NCI-H146 treated with DMSO at 0.1 percent for 48 hours (cell line): ENCODE results near the gene LRRC55.

ENCODE experiments used
- DNase-seq: peaks from one replicate; lab custom pipeline; 2025; ENCODE audit not compliant: unreplicated experiment; lab: John Stamatoyannopoulos, UW

The LRRC55 gene, protein sequence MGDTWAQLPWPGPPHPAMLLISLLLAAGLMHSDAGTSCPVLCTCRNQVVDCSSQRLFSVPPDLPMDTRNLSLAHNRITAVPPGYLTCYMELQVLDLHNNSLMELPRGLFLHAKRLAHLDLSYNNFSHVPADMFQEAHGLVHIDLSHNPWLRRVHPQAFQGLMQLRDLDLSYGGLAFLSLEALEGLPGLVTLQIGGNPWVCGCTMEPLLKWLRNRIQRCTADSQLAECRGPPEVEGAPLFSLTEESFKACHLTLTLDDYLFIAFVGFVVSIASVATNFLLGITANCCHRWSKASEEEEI

DNA sequence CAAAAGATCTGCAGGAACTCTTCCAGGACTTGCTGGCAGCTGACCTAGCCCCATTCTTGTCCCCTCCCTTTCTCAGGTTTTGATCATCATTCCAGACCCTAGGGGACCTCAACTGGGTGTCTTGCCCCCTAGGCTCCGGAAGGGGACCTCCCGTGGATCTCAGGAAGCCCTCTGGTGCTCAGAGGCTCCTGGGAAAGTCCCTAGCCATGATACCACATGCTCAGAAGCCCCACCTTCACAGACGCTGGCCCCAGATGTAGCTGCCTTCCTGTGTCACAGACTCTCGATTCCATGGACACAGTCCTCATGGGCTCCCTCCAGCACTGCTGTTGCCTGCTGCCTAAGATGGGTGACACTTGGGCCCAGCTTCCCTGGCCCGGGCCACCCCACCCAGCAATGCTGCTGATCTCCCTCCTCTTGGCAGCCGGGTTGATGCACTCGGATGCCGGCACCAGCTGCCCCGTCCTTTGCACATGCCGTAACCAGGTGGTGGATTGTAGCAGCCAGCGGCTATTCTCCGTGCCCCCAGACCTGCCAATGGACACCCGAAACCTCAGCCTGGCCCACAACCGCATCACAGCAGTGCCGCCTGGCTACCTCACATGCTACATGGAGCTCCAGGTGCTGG lies at the start of gene LRRC55:
LRRC55 (plus strand) TSS at position 276 of the 628 bp plus-strand sequence; CDS start at position 346, 70 bp downstream.
- DNase-seq = no peak

DNA sequence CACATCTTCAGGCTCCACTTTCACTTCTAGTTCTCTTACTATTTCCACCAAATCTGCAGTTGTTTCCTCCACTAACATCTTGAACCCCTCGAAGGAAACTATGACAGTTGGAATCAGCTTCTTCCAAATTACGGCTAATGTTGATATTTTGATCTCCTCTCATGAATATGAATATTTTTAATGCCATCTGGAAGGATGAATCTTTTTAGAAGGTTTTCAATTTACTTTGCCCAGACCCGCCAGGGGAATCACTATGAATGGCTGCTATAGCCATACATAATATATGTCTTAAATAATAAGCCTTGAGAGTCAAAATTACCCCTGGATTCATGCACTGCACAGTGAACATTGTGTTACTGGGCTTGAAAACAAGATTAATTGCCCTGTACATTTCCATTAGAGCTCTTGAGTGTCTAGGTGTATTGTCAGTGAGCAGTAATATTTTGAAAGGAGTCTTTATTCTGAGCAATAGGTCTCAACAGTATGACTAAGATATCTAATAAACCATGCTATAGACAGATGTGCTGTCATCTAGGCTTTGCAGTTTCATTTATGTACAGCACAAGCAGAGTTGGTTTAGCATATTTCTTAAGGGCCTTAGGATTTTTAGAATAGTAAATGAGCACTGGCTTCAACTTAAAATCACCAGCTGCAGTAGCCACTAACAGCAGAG lies 48.3 kb upstream of the LRRC55 start:
- no peak for DNase-seq

DNA sequence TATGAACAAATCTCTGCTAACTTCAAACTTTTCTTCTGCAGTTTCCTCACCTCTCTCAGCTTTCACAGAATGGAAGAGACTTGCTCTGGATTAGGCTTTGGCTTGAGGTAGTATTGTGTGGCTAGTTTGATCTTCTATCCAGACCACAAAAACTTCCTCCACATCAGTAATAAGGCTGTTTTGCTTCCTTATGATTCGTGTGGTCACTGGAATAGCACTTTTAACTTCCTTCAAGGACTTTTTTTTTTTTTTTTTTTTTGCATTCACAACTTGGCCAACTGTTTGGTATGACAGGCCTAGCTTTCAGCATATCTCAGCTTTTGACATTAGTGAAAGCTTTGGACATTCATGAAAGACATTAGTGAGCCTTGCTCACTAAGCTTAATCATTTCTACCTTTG lies 47.5 kb upstream of the LRRC55 start:
- DNase-seq = no peak

DNA sequence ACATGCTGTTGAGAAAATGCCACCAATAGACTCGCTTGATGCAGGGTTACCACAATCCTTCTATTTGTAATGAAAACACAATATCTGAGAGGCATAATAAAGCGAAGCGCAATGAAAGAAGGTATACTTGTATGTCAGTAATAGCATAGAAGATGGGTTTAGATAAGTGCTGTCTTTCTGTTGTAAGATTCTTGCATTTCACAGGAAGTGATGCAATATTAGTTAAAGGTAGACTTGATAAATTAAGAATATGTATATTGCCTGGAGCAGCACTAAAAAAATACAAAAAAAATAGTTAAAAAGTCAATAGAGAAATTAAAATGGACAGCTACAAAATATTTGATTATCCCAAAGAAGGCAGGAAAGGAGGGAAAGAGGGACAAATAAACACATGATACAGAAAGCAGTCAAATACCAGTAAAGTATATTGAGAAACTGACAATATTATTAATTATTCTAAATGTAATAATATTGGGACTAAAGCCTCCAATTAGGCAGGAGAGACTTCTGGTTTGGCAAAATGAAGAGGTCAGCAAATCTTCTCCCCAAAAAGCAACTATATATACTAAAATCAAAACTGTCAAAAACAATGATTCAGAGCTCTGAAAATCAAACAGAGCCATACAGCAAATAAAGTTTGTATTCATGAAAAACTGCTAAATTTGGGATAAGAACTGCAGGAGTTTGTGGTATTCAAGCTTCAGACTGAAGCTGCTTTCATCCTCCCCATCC lies 46.6 kb upstream of the LRRC55 start:
- DNase-seq = no peak

DNA sequence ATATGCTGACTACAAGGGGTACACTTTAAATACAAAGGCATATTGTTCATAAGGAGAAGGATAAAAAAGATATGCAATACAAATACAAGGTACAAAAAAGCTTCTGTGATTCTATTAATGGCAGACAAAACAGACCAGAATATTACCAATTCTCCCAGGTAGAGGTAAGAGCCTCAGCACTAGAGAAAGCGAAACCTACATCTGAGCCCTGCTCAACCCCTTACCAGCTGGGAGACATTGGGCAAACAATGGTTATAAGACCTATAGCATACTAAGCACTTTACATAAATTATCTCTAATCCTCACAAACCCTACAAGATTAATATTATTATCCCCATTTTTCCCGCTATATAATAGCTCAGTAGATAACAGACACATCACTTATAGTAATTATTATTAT lies 41.2 kb upstream of the LRRC55 start:
- DNase-seq = no peak

DNA sequence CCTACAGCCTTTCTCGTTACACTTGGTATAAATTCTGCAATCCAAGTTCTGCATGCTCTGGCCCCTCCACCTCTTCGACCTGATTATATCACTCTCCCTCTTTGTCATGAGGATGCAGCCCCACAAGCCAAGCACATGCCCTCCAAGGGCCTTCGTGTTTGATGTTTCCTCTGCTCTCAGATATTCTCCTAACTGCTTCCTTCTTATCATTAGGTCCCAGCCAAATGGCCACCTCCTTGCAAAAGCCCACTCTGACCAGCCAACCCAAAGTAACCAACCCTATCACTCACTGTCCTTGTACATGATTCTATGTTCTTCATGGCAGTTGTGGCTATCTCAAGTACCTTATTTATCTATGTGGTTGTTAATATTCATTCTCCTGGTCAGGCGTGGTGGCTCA lies 38.3 kb upstream of the LRRC55 start:
- no peak for DNase-seq

DNA sequence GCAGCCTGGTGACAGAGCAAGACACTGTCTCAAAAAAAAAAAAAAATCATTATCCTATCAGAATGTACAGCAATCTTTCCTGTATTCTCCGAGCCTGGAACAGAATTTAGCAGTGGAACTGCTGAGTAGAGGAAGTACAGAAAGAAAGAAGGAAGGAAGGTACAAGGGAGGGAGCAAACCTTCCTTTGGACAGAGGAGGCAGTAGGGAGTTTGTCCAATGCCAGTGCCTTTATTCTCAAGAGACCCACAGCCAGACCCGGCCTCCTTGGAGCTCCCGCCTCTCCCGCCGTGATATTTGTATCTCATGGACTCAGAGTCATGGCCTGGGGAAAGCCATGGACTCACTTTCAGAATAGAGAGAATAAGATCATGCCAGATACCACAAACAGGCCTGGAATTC lies 37.7 kb upstream of the LRRC55 start:
- DNase-seq = no peak

DNA sequence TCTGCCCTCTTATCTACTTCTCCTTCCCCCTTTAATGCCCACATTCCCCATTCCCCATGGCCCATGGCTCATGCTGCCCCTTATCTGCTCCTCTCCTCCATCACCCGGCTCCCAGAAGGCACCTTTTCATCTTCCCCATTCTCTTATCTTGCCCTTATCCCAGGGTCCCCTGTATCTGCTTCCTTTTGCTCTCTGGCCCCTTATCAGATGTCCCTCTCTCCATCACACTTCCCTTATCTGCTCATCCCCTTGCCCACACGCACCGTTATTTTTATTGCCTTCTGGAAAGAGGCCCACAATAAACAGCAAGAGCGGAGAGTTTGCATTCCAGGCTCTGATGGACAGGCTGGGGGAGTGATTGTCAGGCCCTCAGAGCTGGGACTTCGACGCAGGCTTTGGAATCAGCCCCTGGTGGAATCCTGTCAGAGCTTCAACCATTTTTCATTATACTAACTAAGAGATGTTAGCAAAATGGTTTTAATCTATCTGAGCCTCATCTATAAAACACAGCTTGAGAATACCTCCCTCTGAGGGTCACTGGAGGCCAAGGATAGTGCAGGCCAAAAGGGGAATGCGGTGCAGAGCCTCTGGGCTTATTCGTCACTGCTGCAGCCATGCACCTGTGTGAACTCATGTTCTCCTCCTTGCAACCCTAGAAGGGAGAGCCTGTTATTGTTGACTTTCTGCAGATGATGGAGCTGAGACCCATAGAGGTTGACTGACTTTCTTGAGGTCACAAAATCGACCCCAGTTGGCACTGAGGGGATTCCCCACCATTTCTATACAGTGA lies 37.0 kb upstream of the LRRC55 start:
- DNase-seq = no peak

DNA sequence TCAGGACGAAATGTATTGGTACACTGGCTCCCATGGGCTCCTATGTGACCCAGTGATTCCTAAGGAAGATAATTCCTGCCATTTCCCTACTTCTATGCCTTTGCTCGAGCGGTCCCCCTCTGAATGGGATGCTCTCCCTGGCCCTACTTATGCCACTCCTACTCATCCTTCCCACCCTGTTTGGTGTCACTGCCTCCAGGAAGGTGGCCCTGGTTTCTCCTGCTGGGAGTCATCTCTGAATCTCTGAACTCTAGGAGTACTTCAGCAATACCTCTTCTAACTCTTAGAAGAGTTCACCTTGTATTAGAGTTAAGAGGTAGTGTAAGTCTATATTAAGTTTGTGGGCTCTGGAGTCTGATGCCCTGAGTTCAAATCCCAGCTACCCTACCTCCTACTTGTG lies 35.5 kb upstream of the LRRC55 start:
- DNase-seq = no peak

DNA sequence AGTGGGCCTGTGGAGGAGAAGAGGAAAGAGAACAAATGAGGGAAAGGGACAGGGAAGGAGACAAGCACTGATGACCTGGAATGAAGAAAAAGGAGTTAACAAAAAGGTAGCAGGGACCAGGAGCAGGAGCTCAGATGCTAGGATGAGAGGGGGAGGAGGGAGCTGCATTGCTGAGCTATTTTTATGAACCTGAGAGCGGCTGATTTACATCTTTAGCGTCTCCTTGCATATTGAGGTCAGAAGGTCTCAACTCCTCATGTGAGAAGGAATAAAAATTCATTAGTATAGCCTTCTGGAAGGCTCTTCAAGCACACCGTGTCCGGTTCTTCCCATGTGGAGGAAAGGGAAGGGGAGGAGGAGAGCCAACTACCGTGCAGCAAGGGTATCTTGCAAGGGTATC lies 33.1 kb upstream of the LRRC55 start:
- no peak for DNase-seq

DNA sequence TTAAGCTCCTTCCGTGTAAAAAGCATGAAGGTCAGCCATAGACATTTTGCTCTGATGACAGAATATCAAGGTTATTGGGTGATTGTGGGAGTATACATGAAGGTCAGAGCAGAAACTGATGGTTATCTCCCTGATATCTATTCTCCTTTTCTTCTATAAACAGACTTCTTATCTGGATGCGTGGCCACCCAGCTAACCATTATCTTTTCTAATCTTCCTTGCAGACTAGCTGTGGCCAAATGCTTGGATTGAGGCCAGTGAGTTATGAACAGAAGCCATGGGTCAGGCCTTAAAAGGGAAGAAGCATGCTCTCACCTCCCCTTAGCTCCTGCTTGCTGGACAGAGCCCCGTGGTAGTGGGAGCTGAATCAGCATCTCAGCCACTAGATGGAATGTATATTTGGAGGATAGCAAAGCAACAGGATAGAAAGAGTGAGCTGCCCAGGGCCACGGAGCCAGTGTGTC lies 31.3 kb upstream of the LRRC55 start:
- no peak for DNase-seq

DNA sequence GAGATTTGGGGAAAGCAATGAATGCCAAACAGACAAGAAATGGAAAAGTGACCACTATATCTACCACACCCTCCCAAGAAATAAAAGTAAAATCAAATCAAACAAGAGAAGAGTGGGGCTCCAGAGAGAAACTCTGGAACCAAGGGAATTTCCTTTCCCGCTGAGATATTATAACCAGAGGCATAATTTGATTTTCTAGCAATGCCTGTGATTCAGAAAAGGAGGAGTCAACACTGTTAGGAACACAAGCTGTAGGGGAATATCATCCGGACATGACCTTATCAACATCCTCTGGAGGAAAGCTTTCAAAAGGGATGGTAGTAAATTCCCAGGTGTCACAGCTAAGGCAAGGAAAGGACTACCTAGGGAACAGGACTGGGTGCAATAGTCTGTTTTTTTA lies 29.6 kb upstream of the LRRC55 start:
- DNase-seq = no peak

DNA sequence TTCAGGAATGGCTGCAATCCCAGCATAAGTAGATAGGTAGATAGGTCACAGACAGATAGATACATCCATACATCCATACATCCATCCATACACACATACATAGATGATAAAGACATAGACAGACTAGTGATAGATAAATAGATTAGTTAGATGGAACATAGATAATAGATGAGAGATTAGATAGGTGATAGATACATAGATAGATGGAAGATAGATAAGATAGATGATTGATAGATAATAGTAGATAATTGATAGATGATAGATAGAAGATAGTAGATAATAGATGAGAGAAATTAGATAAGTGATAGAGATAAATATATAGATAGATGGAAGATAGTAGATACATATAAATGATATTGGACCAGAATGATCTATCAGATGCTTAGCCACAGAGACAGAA lies 28.3 kb upstream of the LRRC55 start:
- DNase-seq = no peak

DNA sequence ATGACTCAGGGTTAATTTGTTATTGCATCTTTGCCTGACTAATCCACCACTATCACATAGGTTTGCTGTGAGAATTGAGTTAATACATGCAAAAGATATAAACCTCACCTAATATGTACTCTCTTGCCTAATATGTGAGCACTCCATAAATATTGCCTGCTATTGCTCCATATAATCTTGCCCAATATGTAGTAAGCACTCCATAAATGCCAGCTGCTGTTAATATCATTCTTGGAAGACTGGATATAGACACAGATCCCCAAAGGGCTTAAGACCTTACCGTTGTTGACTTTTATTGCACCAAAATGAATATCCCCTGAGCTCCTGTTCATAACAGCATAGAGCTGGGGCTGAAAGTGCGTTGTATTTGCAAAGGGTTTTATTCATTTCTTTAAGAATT lies 27.0 kb upstream of the LRRC55 start:
- no peak for DNase-seq

DNA sequence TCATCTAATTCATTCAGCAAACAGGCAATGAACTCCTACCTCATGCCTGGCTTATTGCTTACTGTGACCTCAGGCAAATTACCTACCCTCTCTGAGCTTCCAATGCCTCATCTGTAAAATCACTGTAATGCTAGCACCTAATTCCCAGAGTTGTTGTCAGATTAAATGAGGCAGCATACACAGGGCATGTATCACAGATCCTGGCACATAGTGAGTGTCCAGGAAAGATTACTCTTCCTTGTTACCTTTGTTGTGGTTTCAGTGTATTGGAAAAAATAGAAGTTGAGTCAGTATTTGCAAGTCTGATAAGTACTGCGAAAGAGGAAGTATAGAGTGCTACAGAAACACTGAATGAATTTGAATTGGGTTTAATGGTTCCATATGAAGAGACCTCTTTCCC lies 26.4 kb upstream of the LRRC55 start:
- DNase-seq = no peak

DNA sequence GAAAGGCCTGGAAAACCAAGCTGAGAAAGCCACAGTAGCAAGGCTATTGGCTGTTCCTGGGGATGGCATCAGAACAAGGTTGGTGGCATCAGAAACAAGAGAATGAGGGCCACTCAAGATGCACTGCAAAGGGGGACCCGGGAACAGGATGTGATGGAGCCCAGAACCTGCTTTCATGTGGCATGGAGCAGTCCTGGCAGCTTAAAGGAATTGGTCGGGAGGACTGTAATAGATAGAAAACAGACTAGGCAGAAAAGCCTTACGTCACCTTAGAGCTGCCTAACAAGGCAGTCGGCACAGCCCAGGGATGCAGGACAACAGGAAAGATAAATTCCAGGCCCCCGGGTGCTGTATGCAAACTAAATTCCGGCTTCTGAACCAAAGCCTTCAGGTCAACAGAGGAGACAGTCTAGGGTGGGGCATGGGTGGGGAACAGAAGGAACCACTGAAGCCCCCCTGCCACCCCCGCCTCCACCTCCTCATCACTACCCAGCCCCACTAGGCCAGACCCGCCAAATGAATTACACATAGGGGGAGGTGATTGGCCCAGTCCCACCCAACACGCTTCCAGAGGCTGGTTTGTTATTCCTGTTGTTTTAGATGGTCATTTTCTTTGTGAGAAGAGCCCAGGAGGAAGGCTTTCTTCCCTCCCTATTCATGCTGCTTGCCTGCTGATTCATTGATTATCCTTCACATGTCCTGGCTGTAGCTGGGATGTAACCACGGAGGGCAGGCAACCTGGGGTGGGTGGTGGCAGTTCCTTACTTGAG lies 25.7 kb upstream of the LRRC55 start:
- DNase-seq = no peak

DNA sequence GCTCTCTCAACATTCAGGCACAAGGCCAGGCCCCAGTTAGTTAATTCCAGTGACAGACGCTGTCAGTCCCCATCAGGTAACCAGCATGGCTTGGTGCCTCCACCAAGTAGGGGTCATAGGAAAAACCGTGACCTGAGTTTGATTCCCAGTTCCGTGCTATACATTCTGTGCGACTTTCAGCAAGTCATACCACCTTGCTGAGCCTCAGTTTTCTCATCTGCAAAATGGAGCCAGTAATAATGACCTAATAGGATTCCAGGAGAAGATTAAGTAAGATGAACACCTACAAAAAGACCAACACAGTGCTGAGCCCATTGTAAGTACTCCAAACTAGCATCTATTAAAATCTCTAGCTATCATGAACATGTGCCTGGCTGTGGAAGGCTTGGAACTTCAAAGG lies 24.8 kb upstream of the LRRC55 start:
- no peak for DNase-seq

DNA sequence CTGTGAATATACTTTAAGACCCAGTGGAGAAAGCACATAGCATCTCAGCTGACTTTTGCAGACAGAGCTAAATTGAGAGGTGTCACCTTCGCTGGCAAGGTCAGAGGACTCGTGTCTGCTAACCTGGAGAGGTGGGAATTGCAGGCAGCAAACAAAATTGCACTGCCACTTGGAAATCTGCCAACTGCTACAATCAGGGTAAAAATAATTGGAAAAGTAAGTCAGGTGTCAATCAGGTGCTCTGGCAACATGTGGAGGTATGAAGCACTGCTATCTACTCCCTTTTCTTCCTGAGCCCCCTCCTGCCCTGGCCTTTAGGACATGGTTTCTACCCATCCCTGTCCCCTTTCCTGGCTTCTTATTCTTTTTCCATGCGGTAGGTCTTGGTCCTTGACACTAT lies 24.1 kb upstream of the LRRC55 start:
- no peak for DNase-seq

DNA sequence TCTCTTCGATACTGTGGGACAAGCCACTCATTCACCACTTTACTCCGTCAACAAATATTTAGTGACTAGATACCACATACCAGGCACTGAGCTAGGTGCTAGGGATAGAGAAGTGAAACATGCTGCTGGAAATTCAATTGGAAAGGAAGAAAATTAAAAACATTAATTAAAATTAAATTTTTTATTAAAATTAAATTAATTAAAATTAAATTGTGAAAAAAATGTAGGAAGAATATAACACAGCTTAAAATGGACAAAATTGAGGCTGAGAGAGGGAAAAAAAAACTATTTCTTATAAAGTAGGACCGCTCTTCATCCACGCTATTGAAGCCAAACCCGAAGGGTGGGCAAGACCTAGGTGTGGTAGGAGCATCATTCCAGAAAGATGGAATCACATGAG lies 23.6 kb upstream of the LRRC55 start:
- DNase-seq = no peak

DNA sequence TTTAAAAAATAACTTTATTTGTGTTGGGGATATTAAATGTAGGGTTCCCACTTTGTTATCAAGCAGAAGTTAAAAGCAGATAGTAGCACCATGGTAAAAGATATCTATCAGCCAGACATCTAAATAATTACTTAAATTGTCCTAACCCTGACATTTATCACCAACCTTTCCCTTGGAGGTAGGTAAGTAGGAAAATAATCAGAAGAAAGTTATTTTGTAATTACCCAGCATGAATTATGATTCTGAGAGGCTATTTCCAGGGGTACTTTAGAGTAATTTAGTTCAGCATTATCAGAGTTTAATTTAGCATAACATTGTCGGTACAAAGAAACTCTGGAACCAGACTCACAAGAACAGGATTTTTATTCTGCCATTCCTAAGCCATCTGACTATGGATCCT lies 23.2 kb upstream of the LRRC55 start:
- DNase-seq = no peak
